NAMALWA (cell line): ENCODE data around the gene MTARC1.

Experiments used
- DNase-seq: peaks from one replicate; pipeline ENCODE4 v3.0.0-alpha.2; 2015; ENCODE audit warnings: low spot score

MTARC1 gene

DNA sequence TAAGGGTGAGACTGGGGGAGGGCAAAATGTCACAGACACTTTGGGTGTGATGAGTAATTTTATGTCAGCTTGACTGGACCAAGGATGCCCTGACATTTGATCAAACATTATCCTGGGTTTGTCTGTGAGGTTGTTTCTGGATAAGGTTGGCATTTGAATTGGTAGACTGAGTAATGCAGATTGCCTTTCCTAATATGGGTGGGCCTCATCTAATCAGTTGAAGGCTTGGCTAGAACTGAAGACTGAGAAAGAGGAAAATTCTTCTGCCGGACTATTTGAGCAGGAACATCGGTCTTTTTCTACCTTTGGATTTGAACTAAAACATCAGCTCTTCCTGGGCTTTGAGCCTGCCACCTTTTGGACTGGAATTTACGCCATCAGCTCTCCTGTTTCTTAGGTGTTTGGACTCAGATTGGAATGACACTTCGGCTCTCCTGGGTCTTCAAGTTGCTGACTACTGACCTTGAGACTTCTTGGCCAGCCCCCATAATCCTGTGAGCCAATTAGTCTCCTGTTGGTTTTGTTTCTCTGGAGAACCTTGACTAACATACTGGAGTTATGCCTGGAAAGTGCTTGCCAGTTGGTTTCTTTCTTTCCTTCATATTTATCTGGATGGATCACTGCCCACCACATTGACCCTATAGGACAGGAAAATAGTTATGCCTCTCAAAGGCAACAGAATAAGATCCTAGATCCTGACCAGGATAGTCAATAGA, 47.6 kb downstream of the MTARC1 start:
- DNase-seq, result no peak
